HG02588 (cell line): ENCODE results near the gene CTDSP1.

Source experiments
- ATAC-seq: cut with Tn5 transposase; IDR thresholded peaks from one replicate; pipeline ENCODE4 v1.9.1; 2021; ENCODE audit warnings: mild to moderate bottlenecking, moderate library complexity; ENCODE audit not compliant: unreplicated experiment

The CTDSP1 gene

DNA sequence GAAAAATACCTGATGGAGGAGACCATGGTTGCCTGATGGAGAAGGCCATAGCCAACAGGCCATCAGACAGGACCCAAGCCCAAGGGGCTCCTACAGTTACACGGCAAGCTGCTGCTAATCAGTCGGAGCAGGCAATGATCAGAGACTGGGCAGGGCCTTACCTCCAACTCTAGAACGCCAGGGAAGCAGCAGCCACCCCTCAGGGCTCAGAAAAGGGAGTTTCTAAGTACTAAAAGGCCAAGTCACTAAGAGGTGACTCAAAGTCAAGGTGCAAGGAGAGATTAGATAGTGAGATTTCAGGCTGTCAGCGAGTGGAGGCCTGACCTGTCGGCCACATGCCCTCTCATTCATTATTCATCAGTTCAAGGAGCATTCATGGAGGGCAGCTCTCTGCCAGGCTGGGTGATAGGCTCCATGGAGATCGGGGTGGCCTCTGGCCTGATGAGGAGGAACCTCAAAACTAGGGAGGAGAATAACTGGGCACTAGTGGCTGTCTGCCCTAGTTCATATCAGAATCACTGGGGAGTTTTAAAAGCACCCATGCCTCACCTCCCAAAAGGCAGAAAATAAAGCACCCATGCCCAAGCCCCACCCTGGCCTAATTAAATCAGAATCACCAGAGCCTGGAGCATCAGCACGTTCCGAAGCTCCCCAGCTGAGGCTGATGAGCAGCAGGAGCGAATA lies 22.9 kb downstream of the CTDSP1 start:
- ATAC-seq = no peak

DNA sequence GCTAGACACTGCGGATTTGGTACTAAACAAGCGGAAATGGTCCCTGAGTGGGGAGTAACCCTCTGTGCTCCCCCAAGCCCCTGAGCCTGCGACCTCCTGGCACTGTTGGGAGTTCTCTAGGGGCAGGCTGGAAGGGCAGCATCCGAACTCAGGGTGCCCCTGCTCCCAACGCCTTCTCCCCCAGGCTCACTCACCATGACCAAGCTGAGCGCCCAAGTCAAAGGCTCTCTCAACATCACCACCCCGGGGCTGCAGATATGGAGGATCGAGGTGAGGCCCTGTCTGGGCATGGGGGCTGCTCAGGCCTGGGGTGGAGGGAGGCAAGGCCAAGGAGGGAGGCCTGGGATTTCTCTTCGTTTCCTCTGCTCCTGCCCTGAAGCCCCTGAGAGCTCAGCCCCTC lies 23.9 kb downstream of the CTDSP1 start:
- ATAC-seq = no peak

DNA sequence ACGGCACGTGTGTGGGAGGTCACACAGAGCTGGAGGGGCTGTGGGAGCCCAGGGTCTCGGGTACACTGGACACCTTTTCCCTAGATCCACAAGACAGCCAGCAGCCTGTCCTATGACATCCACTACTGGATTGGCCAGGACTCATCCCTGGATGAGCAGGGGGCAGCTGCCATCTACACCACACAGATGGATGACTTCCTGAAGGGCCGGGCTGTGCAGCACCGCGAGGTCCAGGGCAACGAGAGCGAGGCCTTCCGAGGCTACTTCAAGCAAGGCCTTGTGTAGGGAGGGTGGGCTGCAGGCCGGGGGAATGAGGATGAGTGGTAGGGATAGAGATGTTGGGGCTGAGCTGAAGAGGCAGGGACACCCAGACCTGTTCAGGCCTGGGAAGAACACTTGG lies 25.9 kb downstream of the CTDSP1 start:
- no peak for ATAC-seq

DNA sequence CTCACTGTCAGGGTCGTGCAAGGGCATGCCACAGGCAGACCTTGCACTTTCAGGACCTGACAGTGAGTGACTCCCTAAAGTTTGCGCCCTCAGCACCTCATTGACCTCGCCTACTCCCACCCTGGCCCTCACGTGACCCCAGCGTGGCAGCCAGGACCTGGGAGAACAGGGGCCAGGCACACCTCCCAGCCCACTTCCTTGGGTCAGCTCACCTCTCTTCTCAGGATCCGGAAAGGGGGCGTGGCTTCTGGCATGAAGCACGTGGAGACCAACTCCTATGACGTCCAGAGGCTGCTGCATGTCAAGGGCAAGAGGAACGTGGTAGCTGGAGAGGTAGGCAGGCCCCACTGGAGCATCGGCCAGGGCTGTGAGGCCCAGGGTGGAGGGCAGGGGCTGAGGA lies 28.1 kb downstream of the CTDSP1 start:
- ATAC-seq = no peak

DNA sequence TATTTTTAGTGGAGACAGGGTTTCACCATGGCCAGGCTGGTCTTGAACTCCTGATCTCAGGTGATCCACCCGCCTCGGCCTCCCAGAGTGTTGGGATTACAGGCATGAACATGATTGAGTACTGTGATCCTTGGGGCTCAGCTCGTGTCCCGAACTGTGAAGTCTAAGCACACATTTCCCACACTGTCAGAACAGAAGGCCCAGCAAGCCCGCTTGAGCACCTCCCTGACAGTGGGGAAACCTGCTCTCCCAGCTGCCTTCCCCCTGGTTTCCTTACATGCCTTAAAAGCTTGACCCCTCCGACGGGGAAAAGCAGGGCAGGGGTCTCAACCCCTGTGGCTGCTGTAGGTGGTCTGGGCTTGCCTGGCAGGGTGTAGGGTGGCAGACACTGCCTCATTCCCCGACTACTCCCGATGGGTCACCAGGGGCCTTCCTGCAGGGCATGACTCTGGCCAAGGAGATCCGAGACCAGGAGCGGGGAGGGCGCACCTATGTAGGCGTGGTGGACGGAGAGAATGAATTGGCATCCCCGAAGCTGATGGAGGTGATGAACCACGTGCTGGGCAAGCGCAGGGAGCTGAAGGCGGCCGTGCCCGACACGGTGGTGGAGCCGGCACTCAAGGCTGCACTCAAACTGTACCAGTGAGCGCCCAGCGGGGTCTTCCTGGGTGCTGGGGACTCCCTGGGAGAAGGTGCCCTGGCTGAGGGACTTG lies 29.3 kb downstream of the CTDSP1 start:
- no peak for ATAC-seq

DNA sequence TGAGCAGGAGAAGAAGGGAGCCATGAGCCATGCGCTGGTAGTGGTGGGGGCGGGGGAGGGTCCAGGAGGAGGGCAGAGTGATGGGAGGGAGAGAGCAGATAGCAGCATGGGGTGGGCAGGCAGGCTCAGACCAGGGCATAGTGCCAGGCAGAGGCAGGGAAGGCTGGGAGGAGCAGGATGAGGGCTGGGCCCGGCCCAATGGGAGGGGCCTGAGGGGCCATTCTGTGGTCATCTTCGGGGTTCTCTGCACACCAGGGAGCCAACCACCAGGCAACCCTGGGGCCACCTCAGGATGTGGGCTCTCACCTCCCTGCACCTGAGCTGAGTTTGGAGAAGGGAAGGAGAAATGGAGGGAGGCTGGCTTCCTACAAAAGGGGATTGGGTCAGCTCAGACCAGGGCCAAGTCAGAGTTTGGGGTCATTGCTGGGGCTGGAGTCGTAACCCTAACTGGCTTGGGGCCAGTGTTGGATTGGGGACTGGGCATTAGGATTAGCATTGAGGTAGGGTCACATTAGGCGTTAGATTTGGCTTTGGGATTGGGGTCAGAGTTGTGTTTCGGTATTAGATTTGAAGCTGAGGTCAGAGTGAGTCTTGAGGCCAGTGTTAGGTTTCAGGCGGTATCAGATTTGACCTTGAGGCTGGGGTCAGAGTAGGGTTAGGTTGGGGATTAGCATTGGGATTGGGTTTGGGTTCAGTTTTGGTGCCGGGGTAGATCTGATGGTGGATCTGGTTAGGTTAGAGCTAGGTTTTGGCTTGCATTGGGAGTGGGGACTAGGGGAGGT lies 30.4 kb downstream of the CTDSP1 start:
- no peak for ATAC-seq

DNA sequence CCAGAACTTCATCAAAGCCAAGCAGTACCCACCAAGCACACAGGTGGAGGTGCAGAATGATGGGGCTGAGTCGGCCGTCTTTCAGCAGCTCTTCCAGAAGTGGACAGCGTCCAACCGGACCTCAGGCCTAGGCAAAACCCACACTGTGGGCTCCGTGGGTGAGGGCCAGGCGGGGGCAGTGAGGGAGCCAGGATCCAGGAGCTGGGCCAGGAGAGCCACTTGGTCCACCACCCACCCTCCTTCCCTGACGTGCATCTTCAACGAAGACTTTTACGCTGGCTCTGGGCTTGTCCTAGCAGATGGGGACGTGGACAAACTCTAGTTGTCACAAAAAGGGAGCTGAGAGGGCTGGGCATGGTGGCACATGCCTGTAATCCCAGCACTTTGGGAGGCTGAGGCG lies 31.1 kb downstream of the CTDSP1 start:
- no peak for ATAC-seq

DNA sequence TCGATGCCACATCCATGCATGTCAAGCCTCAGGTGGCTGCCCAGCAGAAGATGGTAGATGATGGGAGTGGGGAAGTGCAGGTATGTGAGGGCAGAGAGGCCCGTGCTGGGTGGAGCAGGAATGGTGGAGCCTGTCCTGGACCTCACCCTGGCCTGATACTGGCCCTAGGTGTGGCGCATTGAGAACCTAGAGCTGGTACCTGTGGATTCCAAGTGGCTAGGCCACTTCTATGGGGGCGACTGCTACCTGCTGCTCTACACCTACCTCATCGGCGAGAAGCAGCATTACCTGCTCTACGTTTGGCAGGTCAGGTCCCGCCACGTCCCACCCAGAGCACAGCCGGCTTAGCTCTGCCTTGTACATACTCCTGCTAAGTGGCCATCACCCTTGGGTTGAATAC lies 32.2 kb downstream of the CTDSP1 start:
- no peak for ATAC-seq

DNA sequence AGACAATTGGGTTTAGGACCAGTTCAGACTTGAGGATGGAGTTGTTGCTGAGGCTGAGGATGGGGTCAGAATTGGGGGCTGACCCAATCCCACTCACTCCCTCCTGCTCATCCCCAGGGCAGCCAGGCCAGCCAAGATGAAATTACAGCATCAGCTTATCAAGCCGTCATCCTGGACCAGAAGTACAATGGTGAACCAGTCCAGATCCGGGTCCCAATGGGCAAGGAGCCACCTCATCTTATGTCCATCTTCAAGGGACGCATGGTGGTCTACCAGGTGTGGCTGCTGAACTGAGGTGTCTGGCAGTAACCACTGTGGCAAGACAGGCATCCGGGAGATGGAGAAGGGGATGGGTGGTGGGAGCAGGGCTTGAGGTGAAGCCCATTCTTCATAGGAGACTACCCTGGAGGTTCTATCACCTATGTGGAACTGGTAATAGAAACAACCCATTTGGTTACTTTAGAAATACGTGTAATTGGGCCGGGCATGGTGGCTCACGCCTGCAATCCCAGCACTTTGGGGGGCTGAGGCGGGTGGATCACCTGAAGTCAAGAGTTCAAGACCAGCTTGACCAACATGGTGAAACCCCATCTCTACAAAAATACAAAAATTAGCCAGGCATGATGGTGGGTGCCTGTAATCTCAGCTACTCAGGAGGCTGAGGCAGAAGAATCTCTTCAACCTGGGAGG lies 33.2 kb downstream of the CTDSP1 start:
- no peak for ATAC-seq

DNA sequence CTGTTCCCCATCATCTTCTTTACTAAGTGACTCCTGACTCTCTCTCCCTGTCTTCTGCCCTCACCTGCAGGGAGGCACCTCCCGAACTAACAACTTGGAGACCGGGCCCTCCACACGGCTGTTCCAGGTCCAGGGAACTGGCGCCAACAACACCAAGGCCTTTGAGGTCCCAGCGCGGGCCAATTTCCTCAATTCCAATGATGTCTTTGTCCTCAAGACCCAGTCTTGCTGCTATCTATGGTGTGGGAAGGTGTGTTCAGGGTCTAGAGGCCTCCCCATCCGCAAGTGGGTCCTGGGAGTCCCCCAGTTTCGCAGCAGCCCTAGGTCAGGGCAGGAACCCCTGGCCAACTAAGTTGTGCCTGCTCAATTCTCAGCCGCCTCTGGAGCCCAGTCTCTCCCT lies 34.8 kb downstream of the CTDSP1 start:
- no peak for ATAC-seq

DNA sequence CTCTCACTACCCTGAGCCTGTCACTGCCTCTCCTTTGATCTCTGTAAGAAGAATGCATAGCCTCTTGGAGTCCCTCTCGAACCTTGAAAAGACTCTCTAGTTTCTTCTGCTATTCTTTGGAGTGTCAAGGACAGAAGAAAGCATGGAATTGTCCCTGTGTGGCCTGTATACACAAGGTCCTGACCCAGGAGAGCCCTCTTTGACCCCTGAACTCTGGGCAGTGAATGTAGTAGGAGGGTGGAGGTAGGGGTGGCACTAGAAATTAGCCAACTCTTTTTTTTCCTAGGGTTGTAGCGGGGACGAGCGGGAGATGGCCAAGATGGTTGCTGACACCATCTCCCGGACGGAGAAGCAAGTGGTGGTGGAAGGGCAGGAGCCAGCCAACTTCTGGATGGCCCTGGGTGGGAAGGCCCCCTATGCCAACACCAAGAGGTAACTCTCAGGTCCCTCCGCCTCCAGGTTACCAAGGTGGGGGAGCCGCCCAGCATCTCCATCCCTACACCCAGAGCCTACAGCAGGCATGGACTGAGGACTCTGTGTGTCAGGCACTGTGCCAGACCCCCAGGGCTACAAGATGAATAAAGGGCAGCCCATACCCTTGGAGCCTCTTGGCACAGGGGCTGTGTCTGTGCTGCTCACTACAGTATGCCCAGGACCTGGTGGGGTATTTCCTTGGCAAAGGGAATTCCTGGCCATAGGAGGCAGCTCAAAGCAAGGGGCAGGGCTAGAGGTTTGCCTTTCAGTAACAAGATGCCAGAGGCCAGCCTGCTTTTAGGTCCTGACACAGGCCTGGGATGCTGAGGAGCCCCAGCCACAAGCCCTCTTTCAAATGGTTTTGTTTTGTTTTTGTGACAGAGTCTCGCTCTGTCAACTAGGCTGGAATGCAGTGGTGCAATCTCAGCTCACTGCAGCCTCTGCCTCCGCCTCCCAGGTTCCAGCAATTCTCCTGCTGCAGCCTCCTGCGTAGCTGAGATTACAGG lies 35.6 kb downstream of the CTDSP1 start:
- ATAC-seq = no peak

DNA sequence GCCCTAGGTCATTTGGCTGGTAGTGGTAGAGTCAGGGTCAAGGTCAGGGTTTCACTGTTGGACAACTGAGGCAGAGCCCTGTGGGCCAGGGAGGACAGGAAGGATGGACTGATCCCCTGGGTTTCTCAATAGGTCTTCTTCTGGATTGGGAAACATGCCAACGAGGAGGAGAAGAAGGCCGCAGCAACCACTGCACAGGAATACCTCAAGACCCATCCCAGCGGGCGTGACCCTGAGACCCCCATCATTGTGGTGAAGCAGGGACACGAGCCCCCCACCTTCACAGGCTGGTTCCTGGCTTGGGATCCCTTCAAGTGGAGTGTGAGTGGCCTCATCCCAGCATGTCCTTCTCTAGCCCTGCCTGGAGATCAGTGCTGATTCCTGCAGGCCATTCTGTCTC lies 37.3 kb downstream of the CTDSP1 start:
- ATAC-seq = no peak

DNA sequence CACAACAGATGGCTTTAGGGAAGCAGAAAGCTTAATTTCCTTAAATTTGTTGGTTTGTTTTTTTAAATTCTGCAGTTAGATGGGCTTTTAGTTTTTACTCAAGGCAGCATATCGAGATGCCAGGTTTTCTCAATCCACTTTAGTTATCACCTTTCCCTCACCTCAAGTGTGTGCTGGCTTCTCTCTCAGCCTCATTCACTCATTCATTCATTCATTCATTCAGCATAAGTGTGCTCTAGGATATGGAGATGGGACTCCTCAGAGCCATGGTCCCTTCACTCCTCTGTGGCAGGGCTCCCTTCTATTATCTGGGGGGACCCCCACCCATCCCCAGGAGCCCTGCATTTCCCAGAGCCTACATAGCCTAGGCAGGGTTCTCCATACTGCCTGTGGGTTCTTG lies 38.3 kb downstream of the CTDSP1 start:
- no peak for ATAC-seq

DNA sequence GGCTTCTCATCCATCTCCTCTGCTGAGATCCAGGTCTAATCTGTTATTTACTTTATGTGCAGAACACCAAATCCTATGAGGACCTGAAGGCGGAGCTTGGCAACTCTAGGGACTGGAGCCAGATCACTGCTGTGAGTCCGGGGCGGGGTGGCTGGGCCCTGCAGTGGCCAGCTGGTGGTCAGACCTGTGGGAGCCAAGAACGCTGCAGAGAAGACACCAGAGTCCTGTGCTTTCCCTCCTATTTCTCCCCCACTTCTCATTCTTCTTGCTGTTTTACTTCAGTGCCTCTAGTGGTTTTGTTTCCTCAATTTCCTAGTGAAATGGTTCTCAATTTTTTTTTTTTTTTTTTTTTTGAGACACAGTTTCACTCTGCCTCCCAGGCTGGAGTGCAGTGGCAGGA lies 38.9 kb downstream of the CTDSP1 start:
- no peak for ATAC-seq

DNA sequence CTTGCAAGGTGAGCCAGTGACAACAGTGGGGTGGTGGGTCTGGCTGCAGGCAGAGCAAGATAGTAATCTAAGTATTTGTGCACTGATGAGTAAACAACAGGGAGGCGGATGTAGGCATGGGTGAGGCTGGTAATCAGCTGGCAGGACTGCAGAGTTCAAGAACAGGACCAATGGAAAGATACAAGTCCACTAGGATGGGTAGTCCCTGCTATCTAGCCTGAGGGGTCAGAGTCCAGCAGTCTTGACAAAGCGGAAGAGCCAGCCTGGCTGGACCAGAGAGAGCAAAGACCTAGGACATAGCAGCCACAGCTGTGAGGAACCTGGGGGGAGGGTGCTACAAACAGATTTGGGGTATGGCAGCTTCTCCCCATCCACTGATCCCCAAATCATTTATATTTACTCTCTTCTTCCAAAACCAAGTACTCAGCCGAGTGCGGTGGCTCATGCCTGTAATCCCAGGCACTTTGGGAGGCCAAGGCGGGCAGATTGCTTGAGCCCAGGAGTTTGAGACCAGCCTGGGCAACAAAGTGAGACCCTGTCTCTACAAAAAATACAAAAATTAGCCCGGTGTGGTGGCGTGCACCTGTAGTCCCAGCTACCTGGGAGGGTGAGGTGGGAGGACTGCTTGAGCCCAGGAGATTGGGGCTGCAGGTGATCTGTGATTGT lies 45.2 kb downstream of the CTDSP1 start:
- ATAC-seq = no peak

DNA sequence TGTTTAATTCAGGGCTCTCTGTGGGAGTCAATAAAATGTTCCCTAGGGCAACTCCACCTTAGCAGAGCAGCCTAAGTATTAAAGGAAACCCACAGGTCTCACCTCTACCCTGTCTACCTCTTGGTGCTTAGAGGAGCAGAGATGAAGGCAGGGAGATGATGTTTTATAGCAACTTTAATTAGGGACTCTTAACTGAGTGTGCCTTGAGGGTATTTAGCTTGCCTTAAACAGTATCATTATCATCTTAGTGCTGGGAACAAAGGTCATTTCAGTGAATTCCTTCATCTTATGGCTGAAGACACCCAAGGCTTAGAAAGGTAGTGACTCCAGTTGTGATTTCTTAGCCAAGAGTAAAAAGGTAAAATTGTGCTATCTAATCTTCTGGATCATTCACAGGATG lies 45.9 kb downstream of the CTDSP1 start:
- ATAC-seq = no peak

DNA sequence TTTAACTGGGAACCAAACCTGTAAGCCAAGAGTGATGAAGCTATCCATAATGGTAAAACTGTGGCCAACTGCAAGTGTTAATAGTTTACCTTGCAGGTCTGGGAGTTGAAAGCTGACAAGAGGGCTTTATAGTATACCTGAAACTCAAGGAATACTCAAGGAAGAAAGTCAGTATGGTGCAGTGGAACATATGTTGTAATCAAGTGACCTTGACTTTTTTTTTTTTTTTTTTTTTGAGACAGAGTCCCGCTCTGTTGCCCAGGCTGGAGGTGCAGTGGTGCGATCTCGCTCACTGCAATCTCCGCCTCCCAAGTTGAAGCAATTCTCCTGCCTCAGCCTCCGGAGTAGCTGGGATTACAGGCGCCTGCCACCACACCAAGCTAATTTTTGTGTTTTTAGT lies 46.9 kb downstream of the CTDSP1 start:
- no peak for ATAC-seq

DNA sequence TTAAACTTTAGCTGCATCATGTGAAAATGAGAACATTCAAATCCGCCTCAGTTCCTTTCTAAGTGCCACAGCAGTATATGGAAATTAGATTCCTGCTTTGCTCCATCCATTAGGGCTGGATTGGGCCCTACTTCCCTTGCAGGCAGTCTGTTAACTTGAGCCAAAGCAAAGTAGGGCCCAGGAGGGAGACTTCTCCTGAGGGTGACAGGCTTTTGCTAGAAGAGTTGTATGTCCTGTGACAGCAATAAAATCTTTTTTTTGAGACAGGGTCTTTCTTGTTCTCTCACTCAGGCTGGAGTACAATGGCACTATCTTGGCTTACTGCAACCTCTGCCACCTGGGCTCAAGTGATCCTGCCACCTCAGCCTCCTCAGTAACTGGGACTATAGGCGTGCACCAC lies 47.4 kb downstream of the CTDSP1 start:
- no peak for ATAC-seq

DNA sequence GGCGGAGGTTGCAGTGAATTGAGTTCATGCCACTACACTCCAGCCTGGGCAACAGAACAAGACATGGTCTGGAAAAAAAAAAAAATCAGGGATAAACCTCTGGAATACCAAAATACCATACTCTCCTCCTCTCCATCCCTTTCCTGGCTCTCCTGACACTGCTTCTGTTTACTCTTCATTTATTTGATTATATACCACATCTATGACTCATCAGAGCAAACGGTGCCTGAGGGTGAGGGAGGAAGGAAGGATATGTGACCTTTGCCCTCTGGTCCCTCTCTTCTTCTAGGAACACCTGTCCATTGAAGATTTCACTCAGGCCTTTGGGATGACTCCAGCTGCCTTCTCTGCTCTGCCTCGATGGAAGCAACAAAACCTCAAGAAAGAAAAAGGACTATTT lies 49.3 kb downstream of the CTDSP1 start:
- ATAC-seq = no peak

DNA sequence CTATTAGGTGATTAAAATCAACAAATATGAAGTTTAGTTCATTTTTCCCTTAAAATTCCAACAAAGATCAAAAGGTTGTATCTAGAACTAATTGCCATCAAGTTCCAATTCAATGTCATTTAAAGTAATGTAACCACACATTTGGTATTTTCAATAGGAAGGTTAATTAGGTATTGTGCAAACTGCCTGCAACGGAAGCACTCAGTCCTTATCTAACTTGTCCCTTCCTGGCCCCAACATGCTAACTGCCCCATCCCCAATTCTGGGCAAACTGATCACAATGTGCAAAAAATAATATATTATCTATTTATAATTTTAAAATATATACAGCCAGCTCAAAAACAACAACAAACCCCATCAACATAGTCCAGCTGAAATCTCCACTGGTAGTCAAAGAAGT lies 52.4 kb downstream of the CTDSP1 start:
- no peak for ATAC-seq
